ENCODE measurements around the gene TIMM8B.
A peak's percentile ranks its signal among the peaks of the same experiment; 100 is the strongest.
"Not testable (repeated sequence)": the region's sequence is repeated elsewhere in the genome, so short reads cannot be mapped to it uniquely, and the experiment has no call there.

Gene TIMM8B

GRCh38 chr11:112073941-112074811 lies 12.4 kb downstream of the TIMM8B start, which contains the start of the genes NKAPD1 and PIH1D2:
TSS of gene NKAPD1 (plus strand) at chr11:112074299. CDS start at chr11:112075575, 1,276 bp downstream.
TSS of gene PIH1D2 (minus strand) at chr11:112074017. CDS start at chr11:112073174, 843 bp downstream.
- FAIRE-seq: peak; percentile 79

- peak; percentile 11 for FAIRE-seq
Observed at GRCh38 chr11:112062923-112063322, 23.6 kb downstream of the TIMM8B start.

DNA sequence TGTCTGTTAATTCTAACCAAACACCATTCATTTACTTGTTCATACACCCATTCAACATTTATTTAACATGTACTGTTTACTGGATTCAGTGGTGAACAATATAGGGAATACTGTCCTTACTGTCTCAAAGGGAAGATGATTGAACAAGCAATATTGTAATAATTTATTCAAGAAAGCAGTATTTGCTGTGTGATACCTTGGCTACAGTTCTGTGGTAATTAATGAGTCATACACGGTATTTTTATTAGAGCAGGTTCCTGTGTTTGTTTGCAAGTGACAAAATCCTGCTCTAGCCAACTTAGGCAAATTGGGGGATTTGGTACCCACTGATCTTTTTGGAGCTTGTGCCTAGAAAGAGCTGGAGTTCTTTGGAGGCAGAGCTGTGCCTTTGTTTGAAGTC lies 28.5 kb downstream of the TIMM8B start:
- FAIRE-seq: no peak

DNA sequence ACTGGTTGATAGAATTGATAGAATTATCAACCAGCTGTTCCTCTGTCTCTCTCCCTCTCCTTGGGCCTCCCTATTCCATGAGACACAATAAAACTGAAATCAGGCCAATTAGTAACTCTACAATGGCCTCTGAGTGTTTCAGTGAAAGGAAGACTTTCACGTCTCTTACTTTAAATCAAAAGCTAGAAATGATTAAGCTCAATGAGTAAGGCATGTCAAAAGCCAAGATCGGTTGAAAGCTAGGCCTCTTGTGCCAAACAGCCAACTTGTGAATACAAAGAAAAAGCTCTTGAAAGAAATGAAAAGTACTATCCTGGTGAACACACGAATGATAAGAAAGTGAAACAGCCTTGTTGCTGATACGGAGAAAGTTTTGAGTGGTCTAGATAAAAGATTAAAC lies 29.4 kb downstream of the TIMM8B start:
- FAIRE-seq: no peak

DNA sequence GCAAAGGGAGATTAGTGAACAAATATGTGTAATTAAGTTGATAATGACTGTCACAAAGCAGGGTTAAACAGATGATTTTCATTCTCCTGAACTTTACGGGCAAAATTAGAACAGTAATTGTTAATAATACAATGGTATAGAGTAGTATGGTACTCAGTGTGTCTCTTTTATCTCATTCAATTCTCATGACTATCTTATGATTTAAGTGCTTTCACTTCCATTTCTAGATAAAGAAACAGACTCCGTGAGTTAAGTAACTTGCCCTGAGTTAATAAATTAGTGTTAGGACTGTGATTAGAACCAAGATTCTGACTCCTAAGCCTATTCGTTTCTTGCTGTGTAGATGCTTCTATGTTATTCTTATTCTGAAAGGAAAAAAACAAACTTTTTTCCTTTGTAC lies 34.8 kb downstream of the TIMM8B start:
- no peak for FAIRE-seq

DNA sequence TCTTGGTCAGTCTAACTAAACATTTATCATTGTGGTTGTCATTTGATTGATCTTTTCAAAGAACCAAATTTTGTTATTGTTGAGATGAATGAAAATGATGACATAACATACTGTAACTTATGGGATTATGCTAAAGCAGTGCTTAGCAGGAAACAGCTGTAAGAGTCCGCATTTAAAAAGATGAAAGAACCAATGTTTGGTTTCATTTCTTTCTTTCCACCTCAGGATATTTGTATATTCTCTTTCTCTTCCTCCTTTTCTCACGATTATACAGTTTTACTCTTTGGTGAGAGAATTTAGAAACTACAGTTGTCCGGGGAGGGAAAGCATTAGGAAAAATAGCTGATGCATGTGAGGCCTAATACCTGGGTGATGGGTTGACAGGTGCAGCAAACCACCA lies 35.8 kb downstream of the TIMM8B start:
- FAIRE-seq: no peak

GRCh38 chr11:112049777-112050176 lies 36.8 kb downstream of the TIMM8B start:
- FAIRE-seq: no peak

DNA sequence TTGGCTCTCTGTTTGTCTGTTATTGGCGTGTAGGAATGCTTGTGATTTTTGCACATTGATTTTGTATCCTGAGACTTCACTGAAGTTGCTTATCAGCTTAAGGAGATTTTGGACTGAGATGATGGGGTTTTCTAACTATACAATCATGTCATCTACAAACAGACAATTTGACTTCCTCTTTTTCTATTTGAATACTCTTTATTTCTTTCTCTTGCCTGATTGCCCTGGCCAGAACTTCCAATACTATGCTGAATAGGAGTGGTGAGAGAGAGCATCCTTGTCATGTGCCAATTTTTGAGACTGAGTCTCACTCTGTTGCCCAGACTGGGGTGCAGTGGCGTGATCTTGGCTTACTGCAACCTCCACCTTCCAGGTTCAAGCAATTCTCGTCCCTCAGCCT lies 38.3 kb downstream of the TIMM8B start:
- FAIRE-seq: not testable (repeated sequence)

GRCh38 chr11:112046647-112047046 lies 39.9 kb downstream of the TIMM8B start:
- not testable (repeated sequence) for FAIRE-seq

GRCh38 chr11:112044961-112045360 lies 41.6 kb downstream of the TIMM8B start:
- FAIRE-seq: no peak

GRCh38 chr11:112042961-112043304 lies 43.6 kb downstream of the TIMM8B start:
- FAIRE-seq: no peak

- no peak for FAIRE-seq
Observed at GRCh38 chr11:112042161-112042960, 44.2 kb downstream of the TIMM8B start.

DNA sequence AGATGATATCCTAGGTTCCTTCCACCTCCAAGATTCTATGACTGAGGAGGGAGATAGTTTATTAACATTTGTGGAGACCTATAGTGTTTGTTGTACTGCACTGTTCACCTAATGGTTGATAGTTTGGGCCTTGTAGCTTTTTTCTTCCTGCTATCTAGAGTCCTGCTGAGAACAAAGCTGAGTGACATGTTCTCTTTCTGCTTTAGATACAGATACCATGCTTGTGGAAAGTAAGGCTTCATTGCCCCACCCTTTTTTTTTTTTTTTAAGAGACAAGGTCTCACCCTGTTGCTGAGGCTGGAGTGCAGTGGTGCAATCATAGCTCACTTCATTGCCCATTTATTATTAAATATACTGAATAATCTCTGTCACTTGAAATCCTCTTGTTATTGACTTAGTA lies 49.0 kb downstream of the TIMM8B start:
- FAIRE-seq: no peak
